ENCODE measurements around the gene ST8SIA4.

- no peak for TF ChIP-seq CTCF (IDR thresholded peaks at IDR 0.05; ENCODE audit: low read depth, low read length, poor library complexity, severe bottlenecking)
- TF ChIP-seq EZH2phosphoT487 (IDR thresholded peaks at IDR 0.05; ENCODE audit: borderline replicate concordance, low read length): no peak
These were observed 46.6 kb downstream of the ST8SIA4 start for GRCh38 chr5:100856462-100856861.

Measured in DOHH2 (cell line).